HG03135 (cell line): Measurements from ENCODE around the gene TIGD1.

Experiments
- ATAC-seq: cut with Tn5 transposase; IDR thresholded peaks from one replicate; pipeline ENCODE4 v1.9.1; 2021; ENCODE audit warnings: mild to moderate bottlenecking, moderate library complexity; ENCODE audit not compliant: unreplicated experiment

Gene TIGD1

DNA sequence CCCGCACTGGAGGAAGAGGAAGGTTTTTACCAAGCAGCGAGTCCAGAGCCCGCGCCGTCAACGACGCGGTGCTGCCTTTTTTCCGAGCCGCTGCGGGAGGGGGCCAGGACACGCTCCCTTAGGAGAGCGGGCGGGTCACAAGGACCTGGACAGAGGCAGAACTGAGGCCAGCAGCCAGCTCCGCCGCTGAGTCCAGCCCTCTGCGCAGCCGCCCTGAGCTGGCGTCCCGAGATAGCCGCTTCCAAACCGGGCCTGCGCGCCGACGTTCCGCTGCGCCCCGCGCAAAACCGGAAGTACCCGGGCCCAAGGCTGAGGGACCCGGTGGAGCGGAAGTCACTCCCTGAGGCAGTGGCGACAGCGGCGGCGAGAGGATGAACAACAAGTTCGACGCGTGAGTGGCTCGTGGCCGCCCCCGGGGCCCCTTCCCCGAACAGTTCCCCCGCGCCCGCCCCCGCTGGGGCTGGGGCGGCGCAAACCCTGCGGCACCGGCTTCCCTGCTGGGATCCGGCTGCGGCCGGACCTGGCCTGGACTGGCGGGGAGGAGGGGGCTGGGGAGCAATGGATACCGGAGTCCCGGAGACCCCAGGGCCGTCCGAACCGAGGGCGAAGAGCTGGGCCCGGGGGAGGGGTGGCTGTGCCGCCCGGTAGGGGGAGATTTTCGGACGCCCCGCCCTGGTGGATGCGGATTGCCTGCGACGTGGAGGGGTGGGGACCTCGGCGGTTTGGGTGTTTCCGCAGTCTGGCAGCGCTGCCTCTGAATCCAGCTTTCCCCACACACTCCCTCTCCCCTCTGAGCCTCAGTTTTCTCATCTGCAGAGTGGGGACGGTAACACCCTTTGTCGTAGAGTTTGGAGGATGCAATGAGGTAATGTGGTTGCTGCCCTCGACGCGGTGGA lies at the start of gene TIGD1, which contains the start of gene EIF4E2:
TIGD1 (minus strand) TSS at position 204 of the 896 bp plus-strand sequence. CDS start 675 bp downstream, outside the sequence.
EIF4E2 (plus strand) TSS at position 336 of the 896 bp plus-strand sequence; CDS start at position 372, 36 bp downstream.
- ATAC-seq: peak; percentile 89

DNA sequence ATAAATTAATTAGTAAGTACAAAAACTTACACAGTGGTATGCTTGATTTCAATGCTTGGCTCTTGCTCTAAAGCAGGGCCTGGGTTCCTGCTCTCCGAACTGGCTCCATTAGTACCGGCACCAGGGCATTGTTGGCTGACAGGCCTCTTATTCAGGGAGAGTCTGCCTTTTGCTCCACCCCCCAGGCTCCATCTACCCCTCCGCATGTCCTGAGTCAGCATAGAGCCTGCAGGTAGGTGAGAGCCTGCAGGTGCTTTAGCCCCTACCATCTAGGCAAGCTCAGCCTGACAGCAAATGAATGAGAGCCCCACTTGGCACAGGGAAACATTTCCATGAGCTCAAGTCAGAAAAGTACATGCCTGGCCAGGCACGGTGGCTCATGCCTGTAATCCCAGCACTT lies 47.9 kb upstream of the TIGD1 start:
- no peak for ATAC-seq

DNA sequence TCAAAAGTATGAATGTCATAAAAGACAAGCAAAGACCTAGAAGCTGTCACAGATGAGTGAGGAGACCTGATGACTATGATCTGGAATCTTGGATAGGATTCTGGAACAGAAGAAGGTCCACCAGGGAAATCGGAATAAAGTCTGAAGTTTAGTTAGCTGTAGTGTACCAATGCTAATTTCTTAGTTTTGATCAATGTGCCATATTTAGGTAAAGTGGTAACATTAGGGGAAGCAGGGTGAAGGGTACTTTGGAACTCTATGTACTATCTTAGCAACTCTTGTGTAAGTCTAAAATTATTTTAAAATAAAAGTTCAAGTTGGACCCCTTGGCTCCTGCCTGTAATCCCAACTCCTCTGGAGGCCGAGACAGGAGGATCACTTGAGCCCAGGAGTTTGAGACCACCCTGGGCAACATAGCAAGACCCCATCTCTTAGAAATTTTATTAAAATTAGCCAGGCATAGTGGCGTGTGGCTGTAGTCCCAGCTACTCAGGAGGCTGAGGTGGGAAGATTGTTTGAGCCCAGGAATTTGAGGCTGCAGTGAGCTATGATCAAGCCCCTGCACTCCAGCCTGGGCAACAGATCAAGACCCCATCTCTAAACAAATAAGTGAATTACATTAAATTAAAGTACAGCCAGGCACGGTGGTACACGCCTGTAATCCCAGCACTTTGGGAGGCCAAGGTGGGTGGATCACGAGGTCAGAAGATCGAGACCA lies 47.2 kb upstream of the TIGD1 start:
- ATAC-seq: no peak

GRCh38 chr2:232593982-232594381 lies 43.6 kb upstream of the TIGD1 start:
- no peak for ATAC-seq

DNA sequence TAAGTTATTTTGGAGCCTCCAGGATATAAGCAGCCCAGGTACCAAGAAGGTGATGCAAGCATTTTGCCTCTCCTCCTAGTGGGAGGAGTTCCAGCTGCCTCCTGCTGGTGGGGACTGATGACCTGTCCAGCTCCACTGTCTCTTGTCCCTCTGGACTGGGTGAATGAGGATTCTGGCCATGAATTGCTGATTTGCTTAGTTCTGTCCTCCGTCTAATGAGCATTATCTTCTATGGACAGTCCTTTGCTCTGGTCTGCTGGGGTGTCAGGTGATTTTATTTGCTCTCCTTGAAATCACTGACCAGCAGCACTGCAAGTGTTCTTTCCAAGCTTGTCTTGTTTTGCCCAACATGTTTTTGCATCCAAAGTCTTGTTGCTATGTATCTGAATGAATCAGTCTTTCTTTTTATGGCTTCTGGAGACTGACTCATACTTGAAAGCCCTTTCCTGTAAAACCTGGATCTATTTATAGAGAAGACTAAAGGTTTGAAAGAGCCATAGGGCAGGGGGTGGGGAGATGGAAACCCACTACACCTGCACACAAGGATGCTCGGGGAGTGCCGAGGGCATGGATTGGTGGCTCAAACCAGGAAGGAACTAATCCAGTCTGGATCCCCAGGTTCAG lies 42.5 kb upstream of the TIGD1 start:
- ATAC-seq: no peak

- no peak for ATAC-seq
Measured at GRCh38 chr2:232588680-232589585, 38.6 kb upstream of the TIGD1 start.

DNA sequence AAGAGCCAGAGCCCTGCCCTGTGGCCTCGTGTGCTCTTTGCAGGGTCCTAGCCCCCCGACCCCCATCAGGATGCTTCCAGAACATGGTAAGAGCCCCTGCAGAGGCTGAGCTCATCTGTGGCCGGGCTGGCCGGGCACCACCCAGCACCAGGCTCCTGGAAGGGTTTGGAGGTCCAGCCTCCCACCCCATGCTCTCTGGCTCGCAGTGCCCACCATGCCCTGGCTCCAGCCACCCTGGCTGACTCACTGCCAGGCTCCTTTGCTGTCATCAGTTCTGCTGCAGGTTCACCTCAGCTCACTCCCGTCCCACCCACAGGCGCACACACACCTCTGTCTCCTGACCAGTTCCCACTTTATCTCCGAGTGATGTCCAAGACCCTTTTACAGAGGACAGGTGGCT lies 37.7 kb upstream of the TIGD1 start:
- ATAC-seq: no peak

DNA sequence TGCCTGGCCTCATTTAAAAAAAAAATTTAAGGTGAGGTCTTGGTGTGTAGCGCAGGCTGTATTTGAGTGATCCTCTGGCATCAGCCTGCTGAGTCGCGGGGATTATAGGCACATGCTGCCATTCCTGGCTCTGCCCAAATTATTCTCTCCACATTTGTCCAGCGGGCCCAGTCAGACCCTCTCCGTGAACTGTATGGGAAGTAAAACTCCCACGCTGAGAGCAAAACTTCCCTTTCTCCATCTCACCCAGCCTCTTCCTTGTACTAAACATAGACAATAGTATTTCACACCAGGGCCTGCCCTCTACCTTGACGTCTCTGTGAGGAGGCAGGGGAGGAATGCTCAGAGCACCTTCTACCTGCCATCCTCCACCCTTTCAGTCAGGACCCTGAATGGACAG lies 37.2 kb upstream of the TIGD1 start:
- ATAC-seq: no peak

- ATAC-seq: no peak
Measured at GRCh38 chr2:232586943-232587505, 36.7 kb upstream of the TIGD1 start.

GRCh38 chr2:232584238-232584637 lies 33.9 kb upstream of the TIGD1 start:
- ATAC-seq: no peak

- ATAC-seq: no peak
Measured at GRCh38 chr2:232581725-232582124, 31.4 kb upstream of the TIGD1 start.

DNA sequence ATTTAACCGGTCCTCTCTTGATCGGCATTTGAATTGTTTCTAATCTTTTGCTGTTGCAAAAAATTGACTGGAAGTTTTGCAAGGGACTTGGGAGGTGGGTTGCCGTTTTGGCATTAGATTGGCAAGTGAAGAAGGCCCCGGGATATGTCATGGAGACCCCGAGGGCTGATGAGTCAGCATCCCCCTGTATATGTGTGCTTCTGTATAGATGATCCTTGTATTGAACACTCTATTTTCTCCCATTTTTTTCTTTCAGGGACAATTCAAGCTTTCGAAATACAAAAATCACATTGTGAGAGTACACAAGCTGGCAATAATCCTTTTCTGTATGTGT lies 30.3 kb upstream of the TIGD1 start:
- ATAC-seq: no peak

GRCh38 chr2:232578626-232579025 lies 28.3 kb upstream of the TIGD1 start:
- ATAC-seq: no peak

DNA sequence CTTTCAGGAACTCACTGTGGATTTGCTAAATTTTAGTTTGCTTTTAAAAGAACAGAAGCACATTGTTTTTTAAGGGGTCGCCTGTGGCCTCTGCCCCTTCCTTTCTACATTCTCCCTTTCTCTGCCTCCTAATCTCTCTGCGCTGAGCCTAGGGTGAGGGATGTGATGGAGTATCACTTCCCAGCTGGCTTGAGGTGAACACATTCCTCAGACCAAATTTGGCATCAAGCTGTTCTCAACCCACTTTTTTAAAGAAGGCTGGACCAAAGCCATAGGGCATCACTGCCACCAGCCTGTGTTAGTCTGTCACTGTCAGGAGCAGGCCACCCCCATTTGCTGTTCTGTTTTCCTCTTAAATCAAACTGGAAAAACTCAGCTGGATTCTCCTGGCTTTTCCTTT lies 27.5 kb upstream of the TIGD1 start:
- ATAC-seq: no peak

GRCh38 chr2:232576995-232577394 lies 26.6 kb upstream of the TIGD1 start:
- no peak for ATAC-seq

DNA sequence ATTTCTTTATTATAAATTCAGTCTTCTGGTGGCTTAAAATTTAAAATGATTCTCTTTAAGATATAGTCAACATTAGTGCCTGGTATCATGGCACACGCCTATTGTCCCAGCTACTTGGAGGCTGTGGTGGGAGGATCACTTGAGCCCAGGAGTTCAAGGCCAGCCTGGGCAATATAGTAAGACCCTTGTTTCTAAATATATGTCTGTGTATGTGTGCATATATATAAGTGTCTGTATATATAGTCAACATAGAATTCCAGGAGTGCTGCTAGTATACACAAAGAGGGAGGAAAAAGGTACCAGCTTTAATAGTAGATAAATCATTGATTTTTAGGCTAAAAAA lies 25.0 kb upstream of the TIGD1 start:
- no peak for ATAC-seq

DNA sequence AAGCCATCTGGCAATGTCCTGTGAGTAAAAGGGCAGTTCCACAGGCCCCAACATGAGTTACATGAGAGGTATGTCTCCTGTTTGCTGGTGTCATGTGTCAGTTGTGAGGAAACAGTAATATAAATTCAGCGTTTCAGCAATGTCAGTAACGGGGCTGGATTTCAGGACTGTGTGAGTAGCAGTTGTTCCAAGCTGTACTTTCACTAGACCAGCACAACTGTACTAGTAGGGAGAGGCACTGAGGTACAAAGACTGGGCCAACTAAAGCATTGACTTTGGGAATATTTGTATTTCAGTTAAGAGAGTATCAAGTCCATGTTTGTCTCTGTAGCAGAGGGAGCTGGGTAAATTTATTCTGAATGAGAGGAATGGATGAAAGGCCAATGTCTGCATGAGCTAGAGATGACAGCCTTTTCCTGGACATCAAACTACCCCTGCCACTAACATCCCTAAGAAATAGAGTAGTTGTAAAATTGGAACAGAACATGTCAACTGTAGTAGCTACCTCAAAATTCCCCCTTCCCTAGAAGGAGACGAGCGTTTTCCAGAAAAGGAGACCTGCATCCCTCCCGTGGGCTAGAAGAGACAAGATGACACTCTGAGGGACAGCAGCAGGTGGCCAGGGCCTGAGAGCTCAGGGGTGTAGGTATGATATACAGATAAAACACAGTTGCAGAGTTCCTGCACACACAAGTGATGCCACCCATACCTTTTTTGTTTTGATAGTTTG lies 24.5 kb upstream of the TIGD1 start:
- no peak for ATAC-seq

- ATAC-seq: no peak
Measured at GRCh38 chr2:232573771-232574435, 23.5 kb upstream of the TIGD1 start.

DNA sequence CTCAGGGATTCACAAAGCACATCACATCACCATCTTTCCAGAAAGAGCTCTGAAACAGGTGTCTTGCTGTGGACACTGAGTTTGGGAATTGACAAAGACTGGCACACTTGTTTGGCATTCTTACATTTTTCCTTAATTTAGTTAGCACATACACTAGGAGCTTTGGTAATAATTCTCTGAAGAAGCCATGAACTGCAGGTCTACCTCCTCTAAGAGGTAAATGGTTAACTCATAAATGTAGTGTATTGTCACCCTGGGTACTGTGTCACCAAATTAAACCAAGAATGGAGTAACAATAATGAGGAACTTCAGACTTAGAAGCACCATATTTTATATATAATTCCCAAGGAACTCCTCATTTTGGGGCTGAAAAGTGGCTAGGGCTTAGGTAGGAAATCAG lies 22.7 kb upstream of the TIGD1 start:
- ATAC-seq: no peak
